H9 (cell line): Measurements from ENCODE around the gene SURF1. TPM values are rescaled to one million over a fixed set of nuclear protein-coding genes. Genes with fewer than 3 reads are reported as not detected.

ENCODE experiments used
- DNase-seq: peaks from one replicate; pipeline ENCODE4 v3.0.0-alpha.2; 2017
- H2AFZ ChIP-seq: one replicate; pipeline ENCODE4 v1.6.1; 2013; ENCODE audit warnings: mild to moderate bottlenecking, low read length, control low read depth, moderate library complexity
- H2AK5ac ChIP-seq: 2 replicates; pipeline ENCODE4 v1.6.1; 2013; ENCODE audit warnings: low read length, control low read depth, mixed read lengths; ENCODE audit not compliant: insufficient read length
- H2BK120ac ChIP-seq: one replicate; pipeline ENCODE4 v1.6.1; 2013; ENCODE audit warnings: low read depth, mild to moderate bottlenecking, low read length, control low read depth, inconsistent platforms; ENCODE audit not compliant: poor library complexity, severe bottlenecking
- H2BK12ac ChIP-seq: 2 replicates; pipeline ENCODE4 v1.6.1; 2013; ENCODE audit warnings: low read length, control low read depth, mixed read lengths, low read depth; ENCODE audit not compliant: insufficient read length
- H2BK15ac ChIP-seq: 2 replicates; pipeline ENCODE4 v1.6.1; 2013; ENCODE audit warnings: low read depth, low read length, control low read depth
- H2BK20ac ChIP-seq: one replicate; pipeline ENCODE4 v1.6.1; 2013; ENCODE audit warnings: low read depth, mild to moderate bottlenecking, low read length, control low read depth, inconsistent platforms; ENCODE audit not compliant: poor library complexity, severe bottlenecking
- H2BK5ac ChIP-seq: 2 replicates; pipeline ENCODE4 v1.6.1; 2013; ENCODE audit warnings: low read length, control low read depth, mixed read lengths; ENCODE audit not compliant: insufficient read length
- H3K14ac ChIP-seq: 2 replicates; pipeline ENCODE4 v1.6.1; 2013; ENCODE audit warnings: low read length, control low read depth; ENCODE audit not compliant: insufficient read depth
- H3K18ac ChIP-seq: 2 replicates; pipeline ENCODE4 v1.6.1; 2013; ENCODE audit warnings: low read depth, mild to moderate bottlenecking, mixed read lengths, low read length, control low read depth; ENCODE audit not compliant: insufficient read length
- H3K23ac ChIP-seq: 2 replicates; pipeline ENCODE4 v1.6.1; 2013; ENCODE audit warnings: low read length, control low read depth, mixed read lengths, low read depth; ENCODE audit not compliant: insufficient read length
- H3K23me2 ChIP-seq: 2 replicates; pipeline ENCODE4 v1.6.1; 2013; ENCODE audit warnings: low read depth, mild to moderate bottlenecking, mixed read lengths, low read length, control low read depth; ENCODE audit not compliant: insufficient read length, poor library complexity, severe bottlenecking
- H3K27ac ChIP-seq: 2 replicates; pipeline ENCODE4 v1.5.1; 2013; ENCODE audit warnings: low read length, control low read depth, mixed read lengths, low read depth; ENCODE audit not compliant: insufficient read length
- H3K27me3 ChIP-seq: 2 replicates; pipeline ENCODE4 v1.6.1; 2013; ENCODE audit warnings: low read length, control low read depth, inconsistent platforms; ENCODE audit not compliant: insufficient read depth
- H3K4ac ChIP-seq: 2 replicates; pipeline ENCODE4 v1.6.1; 2013; ENCODE audit warnings: low read depth, mild to moderate bottlenecking, control low read depth, inconsistent platforms, low read length, moderate library complexity
- H3K4me1 ChIP-seq: 2 replicates; pipeline ENCODE4 v1.6.1; 2013; ENCODE audit warnings: low read length, control low read depth, inconsistent platforms; ENCODE audit not compliant: insufficient read depth
- H3K4me2 ChIP-seq: 2 replicates; pipeline ENCODE4 v1.6.1; 2013; ENCODE audit warnings: low read length, control low read depth, mixed read lengths; ENCODE audit not compliant: insufficient read length, insufficient read depth
- H3K56ac ChIP-seq: 2 replicates; pipeline ENCODE4 v1.6.1; 2013; ENCODE audit warnings: low read depth, mild to moderate bottlenecking, mixed read lengths, low read length, control low read depth; ENCODE audit not compliant: insufficient read length
- H3K79me1 ChIP-seq: 2 replicates; pipeline ENCODE4 v1.6.1; 2013; ENCODE audit warnings: low read depth, mild to moderate bottlenecking, moderate library complexity, low read length, control low read depth, inconsistent platforms; ENCODE audit not compliant: insufficient read depth, poor library complexity, severe bottlenecking
- H3K79me2 ChIP-seq: 2 replicates; pipeline ENCODE4 v1.6.1; 2013; ENCODE audit warnings: low read length, control low read depth, inconsistent platforms; ENCODE audit not compliant: insufficient read depth
- H3K9ac ChIP-seq: 2 replicates; pipeline ENCODE4 v1.6.1; 2013; ENCODE audit warnings: low read length, control low read depth, mixed read lengths; ENCODE audit not compliant: insufficient read length; ENCODE audit errors: extremely low read depth
- H3K9me3 ChIP-seq: one replicate; pipeline ENCODE4 v1.6.1; 2013; ENCODE audit warnings: low read depth, low read length, inconsistent platforms; ENCODE audit not compliant: control insufficient read depth
- H3T11ph ChIP-seq: one replicate; pipeline ENCODE4 v1.6.1; 2013; ENCODE audit warnings: mild to moderate bottlenecking, low read length, control low read depth, inconsistent platforms
- H4K20me1 ChIP-seq: one replicate; pipeline ENCODE4 v1.6.1; 2013; ENCODE audit not compliant: control insufficient read depth, insufficient read length, insufficient read depth
- H4K5ac ChIP-seq: 2 replicates; pipeline ENCODE4 v1.6.1; 2013; ENCODE audit warnings: low read depth, mild to moderate bottlenecking, mixed read lengths, low read length, control low read depth; ENCODE audit not compliant: insufficient read length
- H4K8ac ChIP-seq: replicated peaks from 2 replicates; pipeline ENCODE4 v1.6.1; 2013; ENCODE audit warnings: low read length, control low read depth, mixed read lengths, low read depth; ENCODE audit not compliant: insufficient read length
- H4K91ac ChIP-seq: 2 replicates; pipeline ENCODE4 v1.6.1; 2013; ENCODE audit warnings: low read depth, mild to moderate bottlenecking, moderate library complexity, mixed read lengths, low read length, control low read depth; ENCODE audit not compliant: insufficient read length
- H3K27ac Mint-ChIP-seq, 3 experiments: 2 replicates in 2 of 3; 3 replicates in 1 of 3; pipeline ENCODE4 v1.8.0; 2020 to 2021; ENCODE audit warnings: mixed read lengths in 3 of 3, mild to moderate bottlenecking in 1 of 3, moderate library complexity in 1 of 3
- H3K27me3 Mint-ChIP-seq: 2 replicates; pipeline ENCODE4 v1.8.0; 2021; ENCODE audit warnings: low read depth, mild to moderate bottlenecking, moderate library complexity, mixed read lengths
- H3K36me3 Mint-ChIP-seq, 3 experiments: 2 replicates in 2 of 3; 3 replicates in 1 of 3; pipeline ENCODE4 v1.8.0; 2020 to 2021; ENCODE audit warnings: low read depth in 3 of 3, mixed read lengths in 3 of 3; ENCODE audit not compliant: insufficient read depth in 1 of 3
- H3K4me1 Mint-ChIP-seq, 2 experiments: 2 replicates each; pipeline ENCODE4 v1.8.0; 2020; ENCODE audit warnings: mixed read lengths in 2 of 2
- H3K4me3 Mint-ChIP-seq, 2 experiments: 2 replicates in 1 of 2; 3 replicates in 1 of 2; pipeline ENCODE4 v1.8.0; 2020 to 2021; ENCODE audit warnings: mild to moderate bottlenecking in 2 of 2, mixed read lengths in 2 of 2, moderate library complexity in 1 of 2
- H3K9me3 Mint-ChIP-seq, 2 experiments: 2 replicates in 1 of 2; 3 replicates in 1 of 2; pipeline ENCODE4 v1.8.0; 2020; ENCODE audit warnings: mild to moderate bottlenecking in 2 of 2, mixed read lengths in 2 of 2, moderate library complexity in 1 of 2
- WGBS: extraction: QIAGEN DNeasy Blood & Tissue Kit; methylation state at CpG from one replicate; pipeline ENCODE4 v1.1.7; 2013; ENCODE audit warnings: missing lambda C conversion rate, low lambda C conversion rate, mixed read lengths; ENCODE audit not compliant: insufficient read length; ENCODE audit errors: extremely low coverage; 5-methylcytosine and 5-hydroxymethylcytosine counted together
- total RNA-seq: library from RNA; stranded (reverse); gene quantifications from 2 replicates; pipeline ENCODE4 v1.2.1, GENCODE V29; 2021
- TF ChIP-seq, protein P1 (sequence below): fragments of 200-600 bp; sonication (generic); conservative IDR thresholded peaks from 3 replicates; pipeline ENCODE4 v1.8.0; 2021; ENCODE audit warnings: antibody characterized with exemption, mild to moderate bottlenecking

SURF1 gene
- total RNA-seq, 1 experiment from 2014 or later: 43.3 TPM

- Histone ChIP-seq H2AK5ac (no peak overlapping the region), H3K79me1 (peaks cover 18% of the 10 kb centered on the region), H3K14ac (no peak overlapping the region), H3K9ac (no peak overlapping the region), H3T11ph (no peak overlapping the region), H2BK15ac (no peak overlapping the region), H4K5ac (no peak overlapping the region), H3K9me3 (no peaks in the 10 kb centered on the region), H2BK5ac (no peak overlapping the region), H3K4me2 (no peak overlapping the region), H3K4ac (no peak overlapping the region), H3K18ac (no peak overlapping the region), H3K23me2 (no peaks in the 10 kb centered on the region), H3K56ac (no peak overlapping the region), H2BK20ac (no peak overlapping the region), H2BK120ac (no peak overlapping the region), H3K79me2 (peaks cover 32% of the 10 kb centered on the region; the same call in 1 of the 2 replicates), H3K23ac (no peak overlapping the region), H4K91ac (no peak overlapping the region), H4K20me1 (no peaks in the 10 kb centered on the region), H3K27ac (no peak overlapping the region), H3K27me3 (no peaks in the 10 kb centered on the region), H3K4me1 (no peaks in the 10 kb centered on the region), H2AFZ (no peak overlapping the region), H2BK12ac (no peak overlapping the region), H4K8ac (no peak overlapping the region)
- TF ChIP-seq, protein P1, sequence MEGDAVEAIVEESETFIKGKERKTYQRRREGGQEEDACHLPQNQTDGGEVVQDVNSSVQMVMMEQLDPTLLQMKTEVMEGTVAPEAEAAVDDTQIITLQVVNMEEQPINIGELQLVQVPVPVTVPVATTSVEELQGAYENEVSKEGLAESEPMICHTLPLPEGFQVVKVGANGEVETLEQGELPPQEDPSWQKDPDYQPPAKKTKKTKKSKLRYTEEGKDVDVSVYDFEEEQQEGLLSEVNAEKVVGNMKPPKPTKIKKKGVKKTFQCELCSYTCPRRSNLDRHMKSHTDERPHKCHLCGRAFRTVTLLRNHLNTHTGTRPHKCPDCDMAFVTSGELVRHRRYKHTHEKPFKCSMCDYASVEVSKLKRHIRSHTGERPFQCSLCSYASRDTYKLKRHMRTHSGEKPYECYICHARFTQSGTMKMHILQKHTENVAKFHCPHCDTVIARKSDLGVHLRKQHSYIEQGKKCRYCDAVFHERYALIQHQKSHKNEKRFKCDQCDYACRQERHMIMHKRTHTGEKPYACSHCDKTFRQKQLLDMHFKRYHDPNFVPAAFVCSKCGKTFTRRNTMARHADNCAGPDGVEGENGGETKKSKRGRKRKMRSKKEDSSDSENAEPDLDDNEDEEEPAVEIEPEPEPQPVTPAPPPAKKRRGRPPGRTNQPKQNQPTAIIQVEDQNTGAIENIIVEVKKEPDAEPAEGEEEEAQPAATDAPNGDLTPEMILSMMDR: no peak
- no CpG with 5 or more reads among the region's 11 CpGs for WGBS
- no peaks in the 10 kb centered on the region; the same call in 1 of the 2 replicates for H3K27me3 Mint-ChIP-seq
- H3K4me1 Mint-ChIP-seq: no peaks in the 10 kb centered on the region
- peaks cover 36 to 90% (median 78%) of the 10 kb centered on the region in 3 experiments; a peak in 6 of 7 replicates for H3K36me3 Mint-ChIP-seq
- no peak overlapping the region for H3K4me3 Mint-ChIP-seq
- H3K9me3 Mint-ChIP-seq: no peaks in the 10 kb centered on the region
- no peak overlapping the region for H3K27ac Mint-ChIP-seq
- DNase-seq: no peak
These were observed 10.1 kb upstream of the SURF1 start for GRCh38 chr9:133366435-133366834.
